ENCODE data around the gene H2BK1.

DNA sequence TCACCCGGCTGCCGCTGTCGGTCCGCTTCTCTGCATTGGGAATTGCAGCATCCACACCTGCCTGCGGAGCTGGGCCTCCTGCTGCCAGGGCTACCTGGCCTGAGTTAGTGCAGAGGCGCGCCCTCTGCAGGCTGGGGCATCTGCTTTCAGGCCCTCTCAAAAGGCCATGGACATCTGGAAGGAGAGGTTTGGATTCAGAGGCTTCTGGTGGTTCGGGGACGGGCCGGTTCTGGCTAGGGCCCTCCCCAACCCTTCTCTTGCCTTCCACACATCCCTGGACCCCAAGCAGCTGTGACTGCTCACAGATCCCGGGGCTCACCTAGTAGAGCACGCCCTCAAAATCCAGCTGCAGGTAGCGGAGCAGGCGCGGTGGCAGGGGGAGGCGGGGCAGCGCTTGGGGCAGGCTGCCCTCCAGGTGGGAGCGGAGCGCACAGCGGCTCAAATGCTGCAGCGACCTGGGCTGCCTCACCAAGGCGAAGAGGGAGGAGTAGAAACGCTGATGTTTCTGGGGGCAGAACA lies 34.4 kb downstream of the H2BK1 start:
- TF ChIP-seq CTCF (IDR thresholded peaks at IDR 0.05), result no peak
- TF ChIP-seq POLR2A (IDR thresholded peaks at IDR 0.05), result no peak

Measured in vagina (tissue), 2 donors.